ENCODE measurements around the gene RPL38.
"Not testable (repeated sequence)": the region's sequence is repeated elsewhere in the genome, so short reads cannot be mapped to it uniquely, and the experiment has no call there.

Gene RPL38

GRCh38 chr17:74185571-74186185, 17.8 kb upstream of the RPL38 start:
- DNase-seq, result no peak

DNA sequence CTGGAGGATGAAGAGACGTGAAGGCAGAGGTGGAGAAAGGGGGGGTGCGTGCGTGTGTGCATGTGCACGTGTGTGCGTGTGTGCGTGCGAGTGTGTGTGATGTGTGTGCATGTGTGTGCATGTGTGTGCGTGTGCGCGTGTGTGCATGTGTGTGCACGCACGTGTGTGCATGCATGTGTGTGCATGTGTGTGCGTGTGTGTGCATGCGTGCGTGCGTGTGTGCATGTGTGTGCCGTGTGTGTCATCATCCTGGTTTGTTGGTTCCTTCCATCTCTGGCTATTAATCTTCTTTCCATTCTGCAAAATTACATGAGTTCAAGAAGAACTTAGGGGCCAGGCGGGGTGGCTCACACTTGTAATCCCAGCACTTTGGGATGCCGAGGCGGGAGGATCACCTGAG, 17.0 kb upstream of the RPL38 start:
- no peak for DNase-seq

GRCh38 chr17:74187761-74188160, 15.7 kb upstream of the RPL38 start:
- DNase-seq, result no peak

DNA sequence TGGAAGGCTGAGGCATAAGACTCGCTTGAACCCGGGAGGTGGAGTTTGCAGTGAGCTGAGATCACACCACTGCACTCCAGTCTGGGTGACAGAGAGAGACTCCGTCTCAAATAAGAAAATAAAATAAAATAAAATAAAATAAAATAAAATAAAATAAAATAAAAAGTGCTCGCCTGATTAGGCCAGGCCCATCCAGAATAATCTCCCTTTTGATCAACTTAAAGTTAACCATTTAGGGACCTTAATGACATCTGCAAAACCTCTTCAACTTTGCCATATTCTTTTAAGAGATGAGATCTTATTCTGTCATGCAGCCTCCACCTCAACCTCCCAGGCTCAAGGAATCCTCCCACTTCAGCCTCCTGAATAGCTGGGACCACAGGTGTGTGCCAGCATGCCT, 14.8 kb upstream of the RPL38 start:
- DNase-seq, result not testable (repeated sequence)

DNA sequence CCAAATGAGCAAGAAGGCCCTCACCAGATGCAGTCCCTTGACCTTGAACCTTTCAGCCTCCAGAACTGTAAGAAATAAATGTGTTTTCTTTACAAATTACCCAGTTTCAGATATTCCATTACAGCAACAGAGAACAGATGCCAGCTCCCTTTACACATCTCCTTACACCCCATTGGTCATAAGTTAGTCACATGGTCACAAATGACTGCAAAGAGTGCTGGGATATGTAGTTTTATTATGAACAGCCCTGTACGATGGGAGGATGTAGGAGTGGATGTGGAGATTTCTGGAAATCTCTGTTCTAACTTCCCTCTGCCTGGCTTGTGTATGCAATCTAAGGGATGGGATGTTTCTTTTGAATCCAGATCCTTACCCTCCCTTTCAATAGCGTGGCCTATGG, 13.3 kb upstream of the RPL38 start:
- peak; percentile 50 for DNase-seq

DNA sequence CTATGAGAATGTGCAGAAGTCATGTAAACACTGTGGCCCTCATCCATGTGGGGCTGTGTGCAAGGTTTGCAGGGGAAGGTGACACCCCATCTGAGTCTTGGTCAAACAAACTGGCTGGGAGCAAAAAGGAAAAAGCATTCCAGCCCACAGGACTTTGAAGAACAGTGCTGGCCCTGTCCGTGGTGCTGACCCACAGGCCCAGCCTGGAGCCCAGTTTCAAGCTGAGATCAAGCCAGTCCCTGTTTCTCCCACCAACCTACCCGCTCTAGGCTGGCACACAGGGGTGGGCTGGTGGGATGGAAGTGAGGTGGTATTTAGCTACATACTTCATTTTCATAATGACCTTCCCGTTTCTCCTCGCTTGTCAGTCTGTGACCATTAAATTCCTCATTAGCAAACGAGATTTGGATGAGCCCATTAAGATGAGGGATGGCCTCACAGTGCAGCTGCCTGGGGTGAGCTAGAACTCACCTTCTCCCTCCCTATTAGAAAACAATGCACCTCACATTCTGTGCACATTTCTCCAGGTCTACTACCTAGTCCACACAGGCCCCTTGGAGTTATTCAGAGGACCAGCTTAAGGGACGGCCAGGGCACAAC, 12.6 kb upstream of the RPL38 start:
- no peak for DNase-seq

- no peak for DNase-seq
Observed at GRCh38 chr17:74192950-74193781, 10.3 kb upstream of the RPL38 start.

GRCh38 chr17:74194682-74195081, 8.8 kb upstream of the RPL38 start:
- no peak for DNase-seq

GRCh38 chr17:74196541-74197317, 6.7 kb upstream of the RPL38 start:
- no peak for DNase-seq

GRCh38 chr17:74197801-74198200, 5.7 kb upstream of the RPL38 start:
- DNase-seq, result no peak

- no peak for DNase-seq
Observed at GRCh38 chr17:74198694-74199093, 4.8 kb upstream of the RPL38 start.

DNA sequence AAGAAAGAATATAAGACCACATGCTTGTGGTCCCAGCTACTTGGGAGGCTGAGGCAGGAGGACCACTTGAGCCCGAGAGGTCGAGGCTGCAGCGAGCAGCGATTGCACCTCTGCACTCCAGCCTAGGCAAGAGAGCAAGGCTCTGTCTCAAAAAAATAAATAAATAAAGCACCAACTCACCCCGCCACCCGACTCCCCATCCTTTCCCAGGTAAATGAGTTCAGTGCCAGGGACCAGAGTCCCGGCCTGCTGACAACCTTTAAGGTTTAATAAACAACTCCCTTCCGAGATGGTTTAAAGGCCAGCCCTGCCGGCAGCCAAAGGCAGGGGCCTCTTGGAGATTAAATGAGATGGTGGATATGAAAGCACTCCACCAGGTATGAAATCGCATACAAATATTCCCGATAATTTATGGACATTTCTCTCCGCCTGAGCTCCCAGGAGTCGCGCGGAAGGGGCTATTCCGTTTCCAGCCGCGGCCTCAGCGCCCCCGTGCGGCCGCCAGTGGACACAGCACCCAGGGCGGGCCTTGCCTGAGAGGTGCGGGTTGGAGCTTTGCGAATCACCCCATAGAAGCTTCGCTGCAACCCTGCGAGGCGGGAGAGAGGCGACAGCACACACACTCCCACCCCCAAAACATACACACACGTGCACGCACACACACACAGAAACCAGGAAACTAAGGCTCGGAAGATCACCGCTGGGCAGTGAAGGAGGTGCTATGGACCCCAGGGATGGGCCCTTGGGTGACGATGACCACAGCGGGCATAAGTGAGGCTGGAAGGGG, 4.0 kb upstream of the RPL38 start:
- peak; percentile 75 for DNase-seq

GRCh38 chr17:74200112-74200511, 3.4 kb upstream of the RPL38 start:
- DNase-seq, result no peak

DNA sequence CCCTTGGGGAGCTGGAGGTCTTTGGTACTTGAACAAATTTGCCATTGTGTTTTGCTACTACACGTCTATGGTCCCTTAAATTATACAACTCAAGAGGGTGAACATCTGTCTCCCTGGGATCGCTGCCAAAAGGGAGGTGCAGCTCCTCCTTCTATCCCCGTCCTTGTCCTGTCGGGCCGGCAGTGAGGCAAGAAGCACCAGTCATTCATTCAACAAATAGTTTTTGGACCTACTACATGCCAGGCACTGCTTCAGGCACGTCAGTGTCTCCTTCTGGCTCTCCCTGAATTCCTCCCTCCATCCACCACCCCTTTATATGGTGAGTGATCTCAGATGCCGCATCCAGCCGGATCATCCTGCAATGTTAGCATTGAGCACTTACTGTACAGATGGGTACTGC, 2.2 kb upstream of the RPL38 start:
- DNase-seq, result no peak

DNA sequence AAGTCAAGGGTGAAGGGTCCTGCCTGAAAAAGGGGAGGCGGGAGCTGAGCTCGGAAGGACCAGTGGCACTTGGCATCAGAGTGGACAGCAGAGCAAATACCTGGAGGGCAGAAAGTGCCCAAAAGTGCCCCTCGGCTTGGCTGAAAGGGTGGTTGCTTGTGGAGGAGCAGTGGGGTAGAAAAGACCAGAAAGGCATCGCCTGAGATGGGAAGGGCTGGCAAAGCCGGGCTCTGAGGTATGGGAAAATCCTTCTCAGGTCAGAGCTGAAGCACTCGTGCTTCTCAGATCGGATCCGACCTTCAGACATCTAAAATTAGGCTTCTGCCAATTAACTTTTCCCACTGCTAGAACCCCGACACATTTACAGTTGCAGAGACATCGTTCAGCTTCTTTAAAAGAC, 1.5 kb upstream of the RPL38 start:
- no peak for DNase-seq

GRCh38 chr17:74202938-74203337, 540 bp upstream of the RPL38 start:
- no peak for DNase-seq

GRCh38 chr17:74204474-74204873, 996 bp downstream of the RPL38 start:
- no peak for DNase-seq

DNA sequence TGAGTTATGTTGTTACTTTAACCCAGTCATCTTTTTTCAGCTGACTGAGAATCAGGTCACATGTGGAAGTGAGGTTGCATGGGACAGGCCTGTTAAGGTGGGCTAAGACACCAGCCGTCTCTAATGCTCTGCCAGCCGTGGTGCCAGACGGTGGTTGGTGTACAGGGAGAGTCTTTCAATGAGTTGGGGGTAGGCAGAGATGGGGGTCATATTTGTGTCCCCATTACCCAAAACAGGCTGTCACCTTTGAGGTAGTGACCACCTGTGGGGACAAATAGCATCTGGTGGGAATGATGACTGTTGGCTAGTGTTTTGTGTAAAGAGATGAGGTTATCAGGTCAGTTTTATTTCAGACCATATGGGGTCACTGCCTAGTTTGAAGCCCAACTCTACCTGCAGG, 1.8 kb downstream of the RPL38 start:
- DNase-seq, result no peak

DNA sequence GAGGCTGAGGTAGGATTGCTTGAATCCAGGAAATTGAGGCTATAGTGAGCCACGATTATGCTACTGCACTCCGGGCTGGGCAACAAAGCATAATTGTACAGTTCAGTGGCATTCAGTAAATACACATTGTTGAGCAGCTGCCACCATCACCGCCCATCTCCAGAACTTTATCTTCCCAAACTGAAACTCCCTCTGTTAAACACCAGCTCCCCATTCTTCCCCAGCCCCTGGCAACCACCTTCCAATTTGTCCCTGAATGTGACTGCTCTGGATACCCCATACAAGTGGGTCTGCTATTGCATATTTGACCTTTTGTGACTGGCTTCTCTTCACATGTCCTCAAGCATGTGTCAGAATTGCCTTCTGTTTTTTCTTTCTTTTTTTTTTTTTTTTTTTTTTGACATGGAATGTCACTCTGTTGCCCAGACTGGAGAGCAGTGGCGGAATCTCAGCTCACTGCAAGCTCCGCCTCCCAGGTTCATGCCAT, 2.9 kb downstream of the RPL38 start:
- no peak for DNase-seq

DNA sequence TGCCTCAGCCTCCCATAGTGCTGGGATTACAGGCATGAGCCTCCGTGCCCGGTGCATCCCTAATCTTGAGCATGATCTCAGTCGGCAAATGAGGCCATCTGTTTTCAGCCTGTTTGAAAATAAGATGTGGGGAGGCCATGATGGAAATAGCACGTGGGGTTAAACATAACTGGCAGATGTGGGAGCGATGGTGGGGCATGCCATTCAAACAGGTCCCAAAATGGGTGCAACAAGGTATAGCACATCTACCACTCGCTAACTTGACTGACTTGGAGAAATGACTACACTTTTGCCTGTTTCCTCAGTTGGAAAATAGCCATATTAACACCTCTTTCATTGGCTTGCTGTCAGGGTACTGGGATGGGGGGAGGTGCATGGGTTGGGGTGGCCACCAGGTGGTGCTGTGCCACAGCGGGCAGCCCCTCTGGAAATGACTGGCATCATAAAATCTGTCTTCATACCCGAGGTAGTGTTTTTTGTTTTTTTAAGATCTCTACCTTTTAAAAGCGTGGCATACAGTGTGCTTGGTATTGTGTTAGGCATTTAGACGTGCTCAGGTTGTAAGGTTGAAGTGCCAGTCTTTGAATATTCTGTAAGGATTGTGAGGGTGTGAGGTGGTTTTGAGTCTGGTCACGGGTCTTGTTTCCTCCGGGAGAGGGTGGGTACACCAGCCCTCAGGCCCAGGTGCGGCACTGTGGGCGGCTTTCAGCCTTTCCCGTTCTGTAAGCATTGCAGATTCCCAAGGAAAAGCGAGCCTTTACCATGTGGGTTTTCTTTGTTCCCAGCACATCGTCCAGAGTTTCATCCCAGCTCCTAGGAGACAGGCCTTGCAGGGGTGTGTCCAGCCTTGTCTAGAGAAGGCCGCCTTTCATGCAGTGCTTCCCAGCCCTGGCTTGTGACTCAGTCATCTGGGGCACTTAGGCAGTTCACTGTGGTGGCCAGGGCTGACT, 7.0 kb downstream of the RPL38 start:
- peak; percentile 81 for DNase-seq

All from activated CD4-positive, alpha-beta T cell treated with anti-CD3 and anti-CD28 coated beads, Interleukin-10, Interleukin-2, amounts not matched to agents 100 ng/mL and 50 ng/mL, durations not matched to agents 16 hours and 8 hours (primary cell).